Activated CD4-positive, alpha-beta T cell treated with anti-CD3 and anti-CD28 coated beads, Interleukin-2, amount 10 ng/mL, durations not matched to agents 24 days and 14 days (primary cell): ENCODE measurements around the gene VPS25. TPM values are rescaled to one million over a fixed set of nuclear protein-coding genes. Genes with fewer than 3 reads are reported as not detected.

Source experiments
- DNase-seq: peaks from one replicate; pipeline ENCODE4 v3.0.0; 2022
- H3K27ac Mint-ChIP-seq: one replicate; pipeline ENCODE4 v1.8.0; 2022; ENCODE audit warnings: mild to moderate bottlenecking, mixed read lengths
- H3K27me3 Mint-ChIP-seq: one replicate; pipeline ENCODE4 v1.8.0; 2022; ENCODE audit warnings: mixed read lengths
- H3K36me3 Mint-ChIP-seq: one replicate; pipeline ENCODE4 v1.8.0; 2022; ENCODE audit warnings: low read depth, mild to moderate bottlenecking, mixed read lengths
- H3K4me1 Mint-ChIP-seq: one replicate; pipeline ENCODE4 v1.8.0; 2021; ENCODE audit warnings: mixed read lengths
- H3K4me3 Mint-ChIP-seq: one replicate; pipeline ENCODE4 v1.8.0; 2022; ENCODE audit warnings: mild to moderate bottlenecking, moderate library complexity, mixed read lengths
- H3K9me3 Mint-ChIP-seq: one replicate; pipeline ENCODE4 v1.8.0; 2021; ENCODE audit warnings: mixed read lengths
- intact Hi-C: fragments of 100-400 bp; cut with micrococcal nuclease; formaldehyde crosslinking; loops from one replicate; pipeline ENCODE4 v1.15.1; 2023
- total RNA-seq: library from RNA; stranded (reverse); gene quantifications from 2 replicates; pipeline ENCODE4 v1.2.3, GENCODE V29; 2022

The VPS25 gene
- total RNA-seq, 1 donor from 2014 or later = 89.5 TPM

DNA sequence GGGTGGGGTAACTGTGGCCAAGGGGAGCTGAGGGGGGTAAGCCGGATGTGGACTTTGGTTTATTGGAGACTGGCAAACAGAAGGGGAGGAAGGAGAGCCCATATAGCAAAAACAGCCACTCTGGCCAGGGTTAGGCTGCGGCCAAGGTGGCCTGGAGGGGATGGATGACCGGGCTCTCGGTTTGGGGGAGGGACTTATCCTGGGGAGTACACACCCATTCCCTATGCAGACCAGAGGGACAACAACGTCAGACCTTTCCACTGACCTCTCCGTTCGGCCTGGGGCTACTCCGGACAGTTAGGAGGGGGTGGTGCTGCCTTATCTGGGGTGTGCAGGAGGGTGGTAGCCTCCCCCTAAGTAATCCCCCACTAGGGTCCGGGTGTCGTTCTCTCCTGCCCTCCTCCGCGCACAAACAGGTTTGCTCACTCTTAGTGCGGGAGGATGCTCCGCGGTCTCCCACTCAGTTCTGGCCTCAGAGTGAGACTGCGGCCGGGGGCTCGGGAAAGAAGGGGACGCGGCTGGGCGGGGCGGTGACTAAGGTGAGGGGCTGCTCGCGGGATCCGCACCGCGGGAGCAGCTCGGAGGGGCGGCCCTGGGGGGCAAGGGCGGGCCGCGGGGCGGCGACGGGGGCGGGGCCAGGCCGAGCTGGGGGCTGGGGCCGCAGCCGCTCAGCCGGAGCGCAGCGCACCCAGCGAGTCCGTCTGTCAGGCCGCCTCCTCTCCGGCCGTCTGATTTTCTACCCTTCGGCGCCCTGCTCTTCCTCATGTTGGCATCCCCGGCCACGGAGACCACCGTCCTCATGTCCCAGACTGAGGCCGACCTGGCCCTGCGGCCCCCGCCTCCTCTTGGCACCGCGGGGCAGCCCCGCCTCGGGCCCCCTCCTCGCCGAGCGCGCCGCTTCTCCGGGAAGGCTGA lies 6.9 kb downstream of the VPS25 start, which contains the start of gene WNK4:
TSS of gene WNK4 (plus strand) at position 675 of the 915 bp plus-strand sequence. CDS start at position 764, 89 bp downstream.
- Mint-ChIP-seq H3K36me3 (peaks cover 33% of the 10 kb centered on the region), H3K27me3 (peaks cover 45% of the 10 kb centered on the region), H3K4me1 (peaks cover 13% of the 10 kb centered on the region), H3K4me3 (no peak within 1 kb of the TSS), H3K9me3 (no peaks in the 10 kb centered on the region), H3K27ac (no peak within 1 kb of the TSS)
- intact Hi-C loops = loop anchor here (5.0 kb wide), 1 partner anchor 103 kb away; the partner anchor contains the start of gene PLEKHH3
- no peak for DNase-seq

GRCh38 chr17:42780851-42781638 lies 7.8 kb downstream of the VPS25 start:
- DNase-seq = no peak
- Mint-ChIP-seq H3K36me3 (peaks cover 30% of the 10 kb centered on the region), H3K9me3 (peaks cover 5% of the 10 kb centered on the region), H3K4me3 (no peak overlapping the region), H3K4me1 (peaks cover 16% of the 10 kb centered on the region), H3K27ac (no peak overlapping the region), H3K27me3 (peaks cover 53% of the 10 kb centered on the region)
- intact Hi-C loops = loop anchor here (5.0 kb wide), 1 partner anchor 104 kb away; the partner anchor contains the start of gene PLEKHH3

GRCh38 chr17:42781639-42782165 lies 8.5 kb downstream of the VPS25 start:
- H3K4me1 Mint-ChIP-seq = peaks cover 16% of the 10 kb centered on the region
- no peak overlapping the region for H3K27ac Mint-ChIP-seq
- peaks cover 25% of the 10 kb centered on the region for H3K36me3 Mint-ChIP-seq
- intact Hi-C loops = loop anchor here (5.0 kb wide), 1 partner anchor 104 kb away; the partner anchor contains the start of gene PLEKHH3
- no peak for DNase-seq
- H3K4me3 Mint-ChIP-seq = no peak overlapping the region
- peaks cover 5% of the 10 kb centered on the region for H3K9me3 Mint-ChIP-seq
- peaks cover 60% of the 10 kb centered on the region for H3K27me3 Mint-ChIP-seq

DNA sequence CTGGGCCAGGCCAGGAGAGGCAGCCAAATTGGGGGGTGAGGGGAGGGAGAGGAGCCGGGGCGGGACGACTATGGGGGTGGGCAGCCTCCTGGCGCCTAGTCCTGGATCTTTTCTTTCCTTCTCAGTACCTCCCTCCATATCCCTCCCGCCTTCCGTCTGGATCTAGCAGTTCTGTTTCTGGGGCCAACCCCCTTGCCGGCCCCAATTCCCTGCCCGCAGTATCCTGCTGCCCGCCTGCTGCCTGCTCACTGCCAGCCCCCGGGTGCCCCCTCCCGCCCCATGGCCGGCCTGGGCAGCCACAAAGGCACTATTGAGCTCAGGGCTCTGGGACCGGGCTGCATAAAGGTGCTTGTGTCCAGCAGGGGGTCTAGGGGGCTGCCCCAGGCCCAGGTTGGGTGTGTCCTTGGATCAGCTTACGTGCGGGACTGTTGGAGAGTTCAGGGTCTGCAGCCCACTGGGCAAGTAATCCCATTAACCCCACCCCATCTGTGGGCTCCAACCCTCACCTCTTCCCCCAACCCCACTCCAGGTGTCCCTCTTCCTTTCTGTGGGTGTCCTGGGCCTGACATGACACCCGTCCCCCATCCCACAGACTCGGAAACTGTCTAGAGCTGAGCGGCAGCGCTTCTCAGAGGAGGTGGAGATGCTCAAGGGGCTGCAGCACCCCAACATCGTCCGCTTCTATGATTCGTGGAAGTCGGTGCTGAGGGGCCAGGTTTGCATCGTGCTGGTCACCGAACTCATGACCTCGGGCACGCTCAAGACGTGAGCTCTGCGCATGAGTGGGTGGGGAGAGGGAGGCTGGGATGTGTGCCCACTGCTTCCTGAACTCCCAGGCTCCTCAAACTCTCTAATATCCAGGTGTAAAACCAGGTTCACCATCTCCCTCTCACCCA lies 9.2 kb downstream of the VPS25 start:
- no peak overlapping the region for H3K27ac Mint-ChIP-seq
- peaks cover 5% of the 10 kb centered on the region for H3K9me3 Mint-ChIP-seq
- no peak overlapping the region for H3K4me3 Mint-ChIP-seq
- DNase-seq = no peak
- H3K4me1 Mint-ChIP-seq = peaks cover 16% of the 10 kb centered on the region
- peaks cover 22% of the 10 kb centered on the region for H3K36me3 Mint-ChIP-seq
- intact Hi-C loops = loop anchor here (5.0 kb wide), 1 partner anchor 105 kb away; the partner anchor contains the start of gene PLEKHH3
- peaks cover 65% of the 10 kb centered on the region for H3K27me3 Mint-ChIP-seq

- Mint-ChIP-seq H3K36me3 (peaks cover 17% of the 10 kb centered on the region), H3K27ac (no peak overlapping the region), H3K4me1 (peaks cover 16% of the 10 kb centered on the region), H3K27me3 (peaks cover 73% of the 10 kb centered on the region), H3K4me3 (no peak overlapping the region), H3K9me3 (peaks cover 5% of the 10 kb centered on the region)
- no peak for DNase-seq
- intact Hi-C loops = loop anchor here (5.0 kb wide), 1 partner anchor 106 kb away; the partner anchor contains the start of gene PLEKHH3
Measured at GRCh38 chr17:42783062-42783790, 10.0 kb downstream of the VPS25 start.

- intact Hi-C loops = loop anchor here (5.0 kb wide), 1 partner anchor 106 kb away; the partner anchor contains the start of gene PLEKHH3
Measured at GRCh38 chr17:42783791-42784138, 10.5 kb downstream of the VPS25 start.

GRCh38 chr17:42784409-42784808 lies 11.2 kb downstream of the VPS25 start:
- intact Hi-C loops = loop anchor here (5.0 kb wide), 1 partner anchor 107 kb away; the partner anchor contains the start of gene PLEKHH3
- Mint-ChIP-seq H3K4me1 (peaks cover 16% of the 10 kb centered on the region), H3K9me3 (peaks cover 5% of the 10 kb centered on the region), H3K27me3 (peaks cover 79% of the 10 kb centered on the region), H3K4me3 (no peak overlapping the region), H3K36me3 (peaks cover 8% of the 10 kb centered on the region), H3K27ac (no peak overlapping the region)
- DNase-seq = no peak

More at GRCh38 chr17:42783791-42784138, 10.5 kb downstream of the VPS25 start:
- peaks cover 11% of the 10 kb centered on the region for H3K36me3 Mint-ChIP-seq
- H3K4me3 Mint-ChIP-seq = no peak overlapping the region
- H3K27me3 Mint-ChIP-seq = peaks cover 74% of the 10 kb centered on the region
- H3K27ac Mint-ChIP-seq = no peak overlapping the region
- DNase-seq = no peak
- peaks cover 16% of the 10 kb centered on the region for H3K4me1 Mint-ChIP-seq
- peaks cover 5% of the 10 kb centered on the region for H3K9me3 Mint-ChIP-seq

GRCh38 chr17:42784811-42785592 lies 11.8 kb downstream of the VPS25 start:
- H3K27ac Mint-ChIP-seq = no peak overlapping the region
- H3K27me3 Mint-ChIP-seq = peaks cover 76% of the 10 kb centered on the region
- DNase-seq = peak; percentile 61
- peaks cover 16% of the 10 kb centered on the region for H3K4me1 Mint-ChIP-seq
- H3K36me3 Mint-ChIP-seq = peaks cover 3% of the 10 kb centered on the region
- intact Hi-C loops = loop anchor here (5.0 kb wide), 1 partner anchor 108 kb away; the partner anchor contains the start of gene PLEKHH3
- no peak overlapping the region for H3K4me3 Mint-ChIP-seq
- peaks cover 5% of the 10 kb centered on the region for H3K9me3 Mint-ChIP-seq

DNA sequence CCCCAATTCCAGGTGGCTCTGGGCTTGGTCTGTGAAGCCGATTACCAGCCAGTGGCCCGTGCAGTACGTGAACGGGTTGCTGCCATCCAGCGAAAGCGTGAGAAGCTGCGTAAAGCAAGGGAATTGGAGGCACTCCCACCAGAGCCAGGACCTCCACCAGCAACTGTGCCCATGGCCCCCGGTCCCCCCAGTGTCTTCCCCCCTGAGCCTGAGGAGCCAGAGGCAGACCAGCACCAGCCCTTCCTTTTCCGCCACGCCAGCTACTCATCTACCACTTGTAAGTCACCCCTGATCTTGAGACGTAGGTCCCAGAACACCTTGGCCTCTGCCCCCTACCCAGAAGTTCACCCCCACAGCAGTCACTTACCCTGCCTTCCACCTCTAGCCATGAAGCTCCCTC lies 14.0 kb downstream of the VPS25 start:
- Mint-ChIP-seq H3K9me3 (peaks cover 5% of the 10 kb centered on the region), H3K4me1 (peaks cover 15% of the 10 kb centered on the region), H3K36me3 (peaks cover 3% of the 10 kb centered on the region), H3K27ac (no peak overlapping the region), H3K4me3 (no peak overlapping the region), H3K27me3 (peaks cover 73% of the 10 kb centered on the region)
- intact Hi-C loops = no loop called here
- DNase-seq = no peak

DNA sequence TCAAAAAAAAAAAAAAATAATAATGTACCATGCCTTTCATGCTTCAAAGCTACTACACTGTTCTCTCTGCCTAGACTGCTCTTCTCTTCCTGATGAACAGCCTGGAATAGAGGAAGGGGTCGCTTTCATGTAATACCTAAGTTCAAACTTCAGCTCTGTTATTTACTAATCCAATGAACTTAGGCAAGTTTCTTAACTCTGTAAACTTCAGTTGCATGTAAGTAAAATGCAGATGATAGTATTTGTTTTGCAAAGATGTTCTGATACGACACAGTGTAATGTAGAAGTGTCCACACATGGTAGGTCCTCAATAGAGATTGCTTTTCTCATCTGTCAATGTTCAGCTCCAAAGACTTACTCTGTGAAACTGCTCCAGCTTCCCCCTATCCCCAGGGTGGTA lies 18.7 kb downstream of the VPS25 start:
- peaks cover 8% of the 10 kb centered on the region for H3K36me3 Mint-ChIP-seq
- no peaks in the 10 kb centered on the region for H3K9me3 Mint-ChIP-seq
- peaks cover 5% of the 10 kb centered on the region for H3K4me1 Mint-ChIP-seq
- H3K27ac Mint-ChIP-seq = no peak overlapping the region
- H3K4me3 Mint-ChIP-seq = no peak overlapping the region
- no peak for DNase-seq
- intact Hi-C loops = no loop called here
- H3K27me3 Mint-ChIP-seq = peaks cover 27% of the 10 kb centered on the region

DNA sequence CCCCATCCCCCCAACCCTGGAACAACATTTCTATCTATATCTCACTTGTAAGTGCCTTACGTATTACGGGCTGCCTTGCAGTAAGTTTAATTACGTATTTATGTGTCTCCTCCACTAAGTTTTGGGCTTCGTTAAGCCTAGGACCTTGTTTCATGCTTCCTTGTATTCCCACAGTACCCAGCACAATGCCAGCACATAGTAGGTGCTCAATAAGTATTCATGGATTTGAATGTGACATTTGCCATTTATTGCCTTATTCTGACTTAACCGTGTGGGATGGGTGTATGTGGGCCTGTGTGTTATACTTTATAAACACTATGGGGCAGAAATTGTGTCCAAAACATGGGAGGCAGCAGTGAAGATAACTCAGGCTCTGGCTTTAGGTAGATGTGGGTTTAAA lies 19.3 kb downstream of the VPS25 start:
- intact Hi-C loops = no loop called here
- H3K27ac Mint-ChIP-seq = no peak overlapping the region
- no peak for DNase-seq
- H3K4me1 Mint-ChIP-seq = peaks cover 11% of the 10 kb centered on the region
- H3K27me3 Mint-ChIP-seq = peaks cover 23% of the 10 kb centered on the region
- no peak overlapping the region for H3K4me3 Mint-ChIP-seq
- H3K36me3 Mint-ChIP-seq = peaks cover 8% of the 10 kb centered on the region
- no peaks in the 10 kb centered on the region for H3K9me3 Mint-ChIP-seq
